Mammary epithelial cell (primary cell): ENCODE results near the gene CA10.

Experiments
- EZH2 ChIP-seq: IDR thresholded peaks from 2 replicates; pipeline ENCODE4 v1.6.1; 2012; ENCODE audit warnings: low read length, inconsistent platforms, borderline replicate concordance
- TF ChIP-seq, protein P1 (sequence below), 2 donors: IDR thresholded peaks in 1 of 2; conservative IDR thresholded peaks in 1 of 2; 2 replicates each; pipeline ENCODE4 v1.5.1; 2011 to 2012; ENCODE audit warnings: inconsistent platforms in 2 of 2, low read length in 2 of 2, mild to moderate bottlenecking in 2 of 2, control low read depth in 1 of 2, low read depth in 1 of 2; ENCODE audit not compliant: insufficient read depth in 1 of 2; ENCODE audit errors: extremely low read depth in 1 of 2

DNA sequence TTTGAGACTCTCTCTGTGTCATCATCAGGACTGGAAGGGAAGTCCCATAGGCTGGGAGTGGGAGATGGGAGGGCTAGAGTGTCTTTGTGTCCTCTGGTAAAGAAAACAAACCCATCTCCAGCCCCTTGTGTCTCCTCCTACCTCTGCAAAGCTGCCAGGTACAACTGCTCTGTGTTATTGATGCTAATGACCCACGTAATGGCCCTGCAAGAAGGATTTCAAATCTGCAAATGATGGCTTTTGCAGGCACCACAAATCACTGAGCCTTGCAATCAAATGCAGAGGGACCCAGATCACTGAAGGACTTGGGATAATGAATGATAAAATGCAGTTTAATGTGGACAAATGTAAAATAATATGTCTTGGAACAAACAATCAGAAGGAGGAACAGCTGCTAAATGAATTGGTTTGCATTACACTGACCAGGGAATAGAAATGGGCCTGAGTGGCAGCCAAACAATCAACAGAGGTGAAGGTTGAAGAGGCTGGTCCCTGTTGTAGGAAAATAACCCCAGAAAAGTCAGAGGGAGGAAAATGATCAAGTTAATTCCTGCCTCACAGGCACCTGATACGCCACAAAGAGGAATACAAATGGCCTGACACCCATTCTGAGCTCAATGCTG lies 473.1 kb downstream of the CA10 start:
- TF ChIP-seq, protein P1, sequence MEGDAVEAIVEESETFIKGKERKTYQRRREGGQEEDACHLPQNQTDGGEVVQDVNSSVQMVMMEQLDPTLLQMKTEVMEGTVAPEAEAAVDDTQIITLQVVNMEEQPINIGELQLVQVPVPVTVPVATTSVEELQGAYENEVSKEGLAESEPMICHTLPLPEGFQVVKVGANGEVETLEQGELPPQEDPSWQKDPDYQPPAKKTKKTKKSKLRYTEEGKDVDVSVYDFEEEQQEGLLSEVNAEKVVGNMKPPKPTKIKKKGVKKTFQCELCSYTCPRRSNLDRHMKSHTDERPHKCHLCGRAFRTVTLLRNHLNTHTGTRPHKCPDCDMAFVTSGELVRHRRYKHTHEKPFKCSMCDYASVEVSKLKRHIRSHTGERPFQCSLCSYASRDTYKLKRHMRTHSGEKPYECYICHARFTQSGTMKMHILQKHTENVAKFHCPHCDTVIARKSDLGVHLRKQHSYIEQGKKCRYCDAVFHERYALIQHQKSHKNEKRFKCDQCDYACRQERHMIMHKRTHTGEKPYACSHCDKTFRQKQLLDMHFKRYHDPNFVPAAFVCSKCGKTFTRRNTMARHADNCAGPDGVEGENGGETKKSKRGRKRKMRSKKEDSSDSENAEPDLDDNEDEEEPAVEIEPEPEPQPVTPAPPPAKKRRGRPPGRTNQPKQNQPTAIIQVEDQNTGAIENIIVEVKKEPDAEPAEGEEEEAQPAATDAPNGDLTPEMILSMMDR (conservative IDR thresholded peaks at IDR 0.05 in 1 of 2, IDR thresholded peaks at IDR 0.05 in 1 of 2; ENCODE audit: extremely low read depth in 1 of 2, insufficient read depth in 1 of 2, low read depth in 1 of 2, low read length in 2 of 2) = no peak
- TF ChIP-seq EZH2 = no peak
